Measurements from ENCODE around the gene ZFAND2B. TPM values are rescaled to one million over a fixed set of nuclear protein-coding genes. Genes with fewer than 3 reads are reported as not detected.
"Not testable (repeated sequence)": the region's sequence is repeated elsewhere in the genome, so short reads cannot be mapped to it uniquely, and the experiment has no call there.

ZFAND2B gene
- total and polyA plus RNA-seq, 12 donors = 24.7 to 156 (median 34.9) TPM

GRCh38 chr2:219199470-219200211 is 6.9 kb upstream of the ZFAND2B start:
- Histone ChIP-seq H3K4me1 (replicated peaks in 1 of 2) (no peaks in the 10 kb centered on the region), H3K36me3 (replicated peaks in 1 of 2) (no peaks in the 10 kb centered on the region), H3K4me3 (no peak overlapping the region), H3K27ac (no peak overlapping the region), H3K27me3 (peaks cover 6% of the 10 kb centered on the region), H3K9me3 (replicated peaks in 1 of 3) (no peaks in the 10 kb centered on the region)
- TF ChIP-seq, protein P1, sequence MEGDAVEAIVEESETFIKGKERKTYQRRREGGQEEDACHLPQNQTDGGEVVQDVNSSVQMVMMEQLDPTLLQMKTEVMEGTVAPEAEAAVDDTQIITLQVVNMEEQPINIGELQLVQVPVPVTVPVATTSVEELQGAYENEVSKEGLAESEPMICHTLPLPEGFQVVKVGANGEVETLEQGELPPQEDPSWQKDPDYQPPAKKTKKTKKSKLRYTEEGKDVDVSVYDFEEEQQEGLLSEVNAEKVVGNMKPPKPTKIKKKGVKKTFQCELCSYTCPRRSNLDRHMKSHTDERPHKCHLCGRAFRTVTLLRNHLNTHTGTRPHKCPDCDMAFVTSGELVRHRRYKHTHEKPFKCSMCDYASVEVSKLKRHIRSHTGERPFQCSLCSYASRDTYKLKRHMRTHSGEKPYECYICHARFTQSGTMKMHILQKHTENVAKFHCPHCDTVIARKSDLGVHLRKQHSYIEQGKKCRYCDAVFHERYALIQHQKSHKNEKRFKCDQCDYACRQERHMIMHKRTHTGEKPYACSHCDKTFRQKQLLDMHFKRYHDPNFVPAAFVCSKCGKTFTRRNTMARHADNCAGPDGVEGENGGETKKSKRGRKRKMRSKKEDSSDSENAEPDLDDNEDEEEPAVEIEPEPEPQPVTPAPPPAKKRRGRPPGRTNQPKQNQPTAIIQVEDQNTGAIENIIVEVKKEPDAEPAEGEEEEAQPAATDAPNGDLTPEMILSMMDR (IDR thresholded peaks at IDR 0.05) = no peak
- no peak for TF ChIP-seq POLR2A (IDR thresholded peaks at IDR 0.05)
- DNase-seq = peak in 1 of 7 donors; percentile 9
- WGBS, 4 donors = 77 to 82% (median 79%) methylated on average over 11 to 12 of the region's 12 CpGs
- intact Hi-C loops (cut with DNase I) = no loop called here

DNA sequence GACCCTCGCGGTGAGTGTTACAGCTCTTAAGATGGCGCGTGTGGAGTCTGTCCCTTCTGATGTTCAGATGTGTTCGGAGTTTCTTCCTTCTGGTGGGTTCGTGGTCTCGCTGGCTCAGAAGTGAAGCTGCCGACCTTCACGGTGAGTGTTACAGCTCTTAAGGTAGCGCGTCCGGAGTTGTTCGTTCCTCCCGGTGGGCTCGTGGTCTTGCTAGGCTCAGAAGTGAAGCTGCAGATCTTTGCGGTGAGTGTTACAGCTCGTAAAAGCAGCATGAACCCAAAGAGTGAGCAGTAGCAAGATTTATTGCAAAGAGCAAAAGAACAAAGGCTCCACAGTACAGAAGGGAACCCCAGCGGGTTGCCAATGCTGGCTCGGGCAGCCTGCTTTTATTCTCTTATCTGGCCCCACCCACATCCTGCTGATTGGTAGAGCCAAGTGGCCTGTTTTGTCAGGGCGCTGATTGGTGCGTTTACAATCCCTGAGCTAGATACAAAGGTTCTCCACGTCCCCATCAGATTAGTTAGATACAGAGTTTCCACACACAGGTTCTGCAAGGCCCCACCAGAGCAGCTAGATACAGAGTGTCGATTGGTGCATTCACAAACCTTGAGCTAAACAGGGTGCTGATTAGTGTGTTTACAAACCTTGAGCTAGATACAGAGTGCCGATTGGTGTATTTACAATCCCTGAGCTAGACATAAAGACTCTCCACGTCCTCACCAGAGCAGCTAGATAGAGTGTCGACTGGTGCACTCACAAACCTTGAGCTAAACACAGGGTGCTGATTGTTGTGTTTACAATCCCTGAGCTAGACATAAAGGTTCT is 5.9 kb upstream of the ZFAND2B start:
- H3K36me3 ChIP-seq (replicated peaks in 1 of 2); H3K4me1 ChIP-seq (replicated peaks in 1 of 2); H3K27ac ChIP-seq; intact Hi-C loops (cut with DNase I); H3K9me3 ChIP-seq (replicated peaks in 1 of 3); H3K4me3 ChIP-seq; H3K27me3 ChIP-seq: not testable (repeated sequence)
- 56 to 76% (median 73%) methylated on average over 21 to 25 of the region's 26 CpGs for WGBS, 4 donors
- peak in 1 of 7 donors; percentile 13 for DNase-seq

- intact Hi-C loops (cut with DNase I); H3K4me3 ChIP-seq; H3K9me3 ChIP-seq (replicated peaks in 1 of 3); H3K4me1 ChIP-seq (replicated peaks in 1 of 2); H3K36me3 ChIP-seq (replicated peaks in 1 of 2); H3K27ac ChIP-seq; H3K27me3 ChIP-seq: not testable (repeated sequence)
- DNase-seq = peak in 1 of 7 donors; percentile 1
- 79 to 93% (median 89%) methylated on average over 9 to 21 of the region's 21 CpGs for WGBS, 4 donors
Measured at GRCh38 chr2:219201331-219201730, 5.3 kb upstream of the ZFAND2B start.

DNA sequence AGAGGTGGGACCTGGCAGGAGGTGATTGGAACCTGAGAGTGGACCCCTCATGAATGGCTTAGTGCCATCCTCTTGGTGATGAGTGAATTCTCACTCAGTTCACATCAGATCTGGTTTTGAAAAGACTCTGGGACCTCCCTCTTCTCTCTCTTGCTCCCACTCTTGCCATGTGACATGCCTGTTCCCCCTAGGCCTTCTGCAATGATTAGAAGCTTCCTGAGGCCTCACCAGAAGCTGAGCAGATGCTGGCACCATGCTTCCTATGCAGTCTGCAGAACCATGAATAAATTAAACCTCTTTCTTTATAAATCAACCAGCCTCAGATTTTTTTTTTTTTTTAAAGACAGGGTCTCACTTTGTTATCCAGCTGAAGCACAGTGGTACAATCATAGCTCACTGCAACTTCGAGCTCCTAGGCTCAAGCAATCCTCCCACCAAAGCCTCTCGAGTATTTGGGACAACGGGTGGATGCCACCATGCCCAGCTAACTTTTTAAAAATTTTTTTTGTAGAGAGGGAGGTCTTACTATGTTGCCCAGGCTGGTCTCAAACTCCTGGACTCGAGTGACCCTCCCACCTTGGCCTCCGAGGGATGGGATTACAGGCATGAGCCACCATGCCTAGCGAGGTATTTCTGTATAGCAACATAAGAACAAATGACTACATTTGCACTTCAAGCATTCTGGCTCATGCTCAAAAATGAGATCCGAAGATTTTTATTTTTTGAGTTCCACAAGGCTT is 2.0 kb upstream of the ZFAND2B start:
- H3K4me1 ChIP-seq (replicated peaks in 1 of 2) = peaks cover 7 to 14% of the 10 kb centered on the region in 2 donors
- 87 to 94% (median 89%) methylated on average over 7 of the region's 7 CpGs for WGBS, 4 donors
- no peaks in the 10 kb centered on the region for H3K9me3 ChIP-seq (replicated peaks in 1 of 3)
- H3K27me3 ChIP-seq = peaks cover 2% of the 10 kb centered on the region
- intact Hi-C loops (cut with DNase I) = no loop called here
- H3K36me3 ChIP-seq (replicated peaks in 1 of 2) = peaks cover 0 to 17% of the 10 kb centered on the region in 2 donors
- TF ChIP-seq, protein P1 (IDR thresholded peaks at IDR 0.05) = no peak
- TF ChIP-seq POLR2A (IDR thresholded peaks at IDR 0.05) = no peak
- H3K27ac ChIP-seq = no peak overlapping the region
- DNase-seq = peak in 1 of 7 donors; percentile 16
- H3K4me3 ChIP-seq = no peak overlapping the region

GRCh38 chr2:219205165-219205538 is 1.4 kb upstream of the ZFAND2B start:
- WGBS, 4 donors = 82 to 89% (median 85%) methylated on average over 5 of the region's 5 CpGs
- Histone ChIP-seq H3K36me3 (replicated peaks in 1 of 2) (peaks cover 0 to 20% of the 10 kb centered on the region in 2 donors), H3K9me3 (replicated peaks in 1 of 3) (no peaks in the 10 kb centered on the region), H3K4me1 (replicated peaks in 1 of 2) (peaks cover 7 to 14% of the 10 kb centered on the region in 2 donors), H3K4me3 (no peak overlapping the region), H3K27ac (no peak overlapping the region), H3K27me3 (no peaks in the 10 kb centered on the region)
- intact Hi-C loops (cut with DNase I) = no loop called here
- TF ChIP-seq, protein P1 (IDR thresholded peaks at IDR 0.05) = no peak
- no peak for TF ChIP-seq POLR2A (IDR thresholded peaks at IDR 0.05)
- peak in 1 of 7 donors; percentile 7 for DNase-seq
